ENCODE data around the gene TRAFD1.

The TRAFD1 gene

DNA sequence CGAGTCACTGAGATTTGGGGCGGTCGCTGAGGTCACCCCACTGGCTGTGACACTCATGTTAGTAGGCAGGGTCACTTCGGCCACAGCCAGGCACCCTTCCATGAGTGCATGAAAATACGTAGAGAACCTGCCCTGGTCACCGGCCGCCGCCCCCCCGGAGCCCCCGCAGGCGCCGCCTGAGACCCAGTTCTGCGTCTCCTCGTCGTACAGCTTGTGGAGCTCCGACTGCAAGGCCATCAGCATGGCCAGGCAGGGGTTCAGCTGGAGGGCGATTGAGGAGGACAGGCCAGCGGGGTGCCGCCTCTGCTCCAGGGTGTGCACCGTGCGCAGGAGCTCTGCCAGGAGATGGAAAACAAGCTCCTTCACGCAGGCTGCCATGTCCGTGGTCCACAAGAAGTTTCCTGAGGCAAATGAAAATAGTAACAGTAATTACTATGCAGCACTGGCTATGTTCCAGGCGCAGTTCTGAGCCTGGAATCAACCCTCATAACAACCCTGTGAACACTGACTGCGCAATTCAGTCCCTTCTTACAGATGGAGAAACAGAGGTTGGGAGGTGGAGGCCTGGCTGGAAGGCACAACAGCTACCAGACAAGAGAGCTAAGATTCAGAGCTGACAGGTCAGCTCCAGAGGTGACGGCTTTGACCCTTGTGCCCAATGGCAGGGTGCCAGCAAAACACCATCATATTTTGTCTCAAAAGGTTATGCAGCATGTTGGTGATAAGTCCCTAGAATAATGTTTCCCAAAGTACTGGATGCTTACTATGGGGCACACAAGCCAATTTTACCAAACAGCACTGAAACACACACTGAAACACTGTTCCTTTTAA lies 59.9 kb downstream of the TRAFD1 start:
- no peak for TF ChIP-seq CTCF (IDR thresholded peaks at IDR 0.05; ENCODE audit: low read depth, low read length, missing control alignments)
- no peak overlapping the region for H3K4me3 ChIP-seq (replicated peaks; ENCODE audit: low read depth, low read length)
- no peak for DNase-seq (ENCODE audit: extremely low read depth, low read depth)

- TF ChIP-seq CTCF (IDR thresholded peaks at IDR 0.05; ENCODE audit: low read depth, low read length, missing control alignments), result no peak
- H3K4me3 ChIP-seq (replicated peaks; ENCODE audit: low read depth, low read length), result no peak overlapping the region
- DNase-seq (ENCODE audit: extremely low read depth, low read depth), result no peak
Measured at GRCh38 chr12:112188130-112188830, 62.9 kb downstream of the TRAFD1 start.

- no peak overlapping the region for H3K4me3 ChIP-seq (replicated peaks; ENCODE audit: low read depth, low read length)
- TF ChIP-seq CTCF (IDR thresholded peaks at IDR 0.05; ENCODE audit: low read depth, low read length, missing control alignments), result no peak
- DNase-seq (ENCODE audit: extremely low read depth, low read depth), result no peak
Measured at GRCh38 chr12:112190231-112191025, 65.1 kb downstream of the TRAFD1 start.

DNA sequence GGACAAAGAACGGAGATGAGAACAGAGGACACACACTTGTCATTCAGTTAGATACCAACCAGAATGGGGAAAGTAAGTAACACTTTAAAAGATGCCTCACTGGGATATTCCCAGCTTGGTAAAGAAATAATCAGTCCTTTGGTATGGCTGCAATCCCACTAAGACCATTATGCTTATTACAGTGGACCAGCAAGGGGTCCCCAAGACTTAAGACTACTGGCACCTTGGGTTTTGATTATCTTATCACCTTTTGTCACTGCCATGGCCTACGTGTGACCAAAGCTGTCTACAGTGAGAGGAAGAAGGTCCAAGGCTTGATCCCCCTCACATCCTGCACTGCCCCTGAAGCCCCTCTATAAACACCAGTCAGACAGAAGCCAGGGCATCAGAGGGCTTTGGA lies 65.8 kb downstream of the TRAFD1 start:
- DNase-seq (ENCODE audit: extremely low read depth, low read depth), result no peak
- TF ChIP-seq CTCF (IDR thresholded peaks at IDR 0.05; ENCODE audit: low read depth, low read length, missing control alignments), result no peak
- H3K4me3 ChIP-seq (replicated peaks; ENCODE audit: low read depth, low read length), result no peak overlapping the region

DNA sequence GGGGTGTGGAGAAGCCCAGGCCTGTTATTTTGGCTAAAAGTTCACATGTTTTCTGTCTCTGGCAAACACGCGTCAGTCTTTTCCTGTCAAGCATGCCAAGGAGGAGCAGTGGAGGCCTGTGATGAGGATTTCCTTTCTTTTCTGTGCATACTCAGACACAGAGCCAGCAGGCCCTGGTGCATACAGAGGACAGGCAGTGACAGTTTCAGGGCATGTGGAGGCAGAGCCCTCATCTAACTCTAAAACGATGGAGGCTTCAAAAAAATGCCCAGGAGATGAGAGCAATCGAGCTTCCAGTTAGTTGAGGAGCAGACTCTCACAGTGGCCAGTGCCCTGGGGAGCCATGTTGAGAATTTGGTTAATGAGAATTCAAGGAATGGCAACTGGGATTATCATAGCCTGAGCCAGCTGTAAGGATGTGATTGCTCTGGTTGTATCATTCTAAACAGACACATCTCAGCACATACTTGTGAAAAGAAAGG lies 66.5 kb downstream of the TRAFD1 start:
- no peak for TF ChIP-seq CTCF (IDR thresholded peaks at IDR 0.05; ENCODE audit: low read depth, low read length, missing control alignments)

DNA sequence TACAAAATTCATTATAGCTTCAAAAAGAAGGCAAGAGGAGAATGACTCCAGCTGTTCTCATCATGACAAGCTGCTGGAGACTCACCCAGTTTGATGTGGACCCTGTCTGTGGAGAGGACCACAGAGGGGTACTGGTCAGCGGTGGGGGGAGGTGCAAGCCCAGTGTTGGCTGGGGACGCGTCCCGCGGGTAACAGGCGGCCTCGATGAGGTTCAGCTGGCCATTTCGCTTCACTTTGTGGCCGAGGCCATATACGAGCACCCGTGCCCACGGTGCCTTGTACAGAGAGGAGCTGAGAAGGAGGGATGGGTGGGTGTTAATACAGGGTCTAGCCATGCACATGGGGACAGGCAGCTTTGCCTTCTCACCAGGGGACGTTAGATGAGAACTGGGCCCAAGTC lies 67.1 kb downstream of the TRAFD1 start:
- no peak for TF ChIP-seq CTCF (IDR thresholded peaks at IDR 0.05; ENCODE audit: low read depth, low read length, missing control alignments)
- no peak for DNase-seq (ENCODE audit: extremely low read depth, low read depth)

More for the DNA sequence above, 66.5 kb downstream of the TRAFD1 start:
- H3K4me3 ChIP-seq (replicated peaks; ENCODE audit: low read depth, low read length), result no peak overlapping the region
- no peak for DNase-seq (ENCODE audit: extremely low read depth, low read depth)

More for the DNA sequence above, 67.1 kb downstream of the TRAFD1 start:
- H3K4me3 ChIP-seq (replicated peaks; ENCODE audit: low read depth, low read length), result no peak overlapping the region
